ENCODE results near the gene SYK.
"Not testable (repeated sequence)": the region's sequence is repeated elsewhere in the genome, so short reads cannot be mapped to it uniquely, and the experiment has no call there.

The SYK gene

DNA sequence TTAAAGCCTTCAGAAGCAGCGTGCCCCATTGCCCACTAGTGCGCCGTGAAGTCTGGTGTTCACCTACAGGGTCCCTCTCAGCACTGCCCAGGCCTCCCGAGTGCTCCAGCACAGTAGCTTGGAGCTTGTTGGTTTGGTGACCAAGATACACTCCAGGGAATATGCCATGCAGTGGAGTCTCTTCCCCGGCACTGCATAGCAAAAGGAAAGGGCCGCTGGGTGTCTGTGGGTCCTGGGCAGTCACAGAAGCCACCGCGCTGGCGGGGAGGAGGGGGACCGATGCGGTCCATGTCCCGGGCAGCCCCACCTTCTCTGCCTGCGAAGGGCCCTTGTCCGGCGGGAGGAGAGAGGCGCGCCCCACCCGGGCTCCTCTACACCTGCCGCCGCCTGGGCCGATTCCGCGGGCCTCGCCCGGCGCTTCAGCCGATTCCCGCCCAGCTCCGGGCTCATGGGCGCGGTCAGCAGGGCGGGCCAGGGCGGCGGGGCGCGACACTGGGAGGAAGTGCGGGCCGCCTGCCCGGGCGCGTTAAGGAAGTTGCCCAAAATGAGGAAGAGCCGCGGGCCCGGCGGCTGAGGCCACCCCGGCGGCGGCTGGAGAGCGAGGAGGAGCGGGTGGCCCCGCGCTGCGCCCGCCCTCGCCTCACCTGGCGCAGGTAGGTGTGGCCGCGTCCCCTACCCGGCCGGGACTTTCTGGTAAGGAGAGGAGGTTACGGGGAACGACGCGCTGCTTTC, at the start of gene SYK:
SYK (plus strand) TSS at position 579 of the 732 bp plus-strand sequence. CDS start 42,080 bp downstream, outside the sequence.
- no peak for DNase-seq (ENCODE audit: low read depth)

DNA sequence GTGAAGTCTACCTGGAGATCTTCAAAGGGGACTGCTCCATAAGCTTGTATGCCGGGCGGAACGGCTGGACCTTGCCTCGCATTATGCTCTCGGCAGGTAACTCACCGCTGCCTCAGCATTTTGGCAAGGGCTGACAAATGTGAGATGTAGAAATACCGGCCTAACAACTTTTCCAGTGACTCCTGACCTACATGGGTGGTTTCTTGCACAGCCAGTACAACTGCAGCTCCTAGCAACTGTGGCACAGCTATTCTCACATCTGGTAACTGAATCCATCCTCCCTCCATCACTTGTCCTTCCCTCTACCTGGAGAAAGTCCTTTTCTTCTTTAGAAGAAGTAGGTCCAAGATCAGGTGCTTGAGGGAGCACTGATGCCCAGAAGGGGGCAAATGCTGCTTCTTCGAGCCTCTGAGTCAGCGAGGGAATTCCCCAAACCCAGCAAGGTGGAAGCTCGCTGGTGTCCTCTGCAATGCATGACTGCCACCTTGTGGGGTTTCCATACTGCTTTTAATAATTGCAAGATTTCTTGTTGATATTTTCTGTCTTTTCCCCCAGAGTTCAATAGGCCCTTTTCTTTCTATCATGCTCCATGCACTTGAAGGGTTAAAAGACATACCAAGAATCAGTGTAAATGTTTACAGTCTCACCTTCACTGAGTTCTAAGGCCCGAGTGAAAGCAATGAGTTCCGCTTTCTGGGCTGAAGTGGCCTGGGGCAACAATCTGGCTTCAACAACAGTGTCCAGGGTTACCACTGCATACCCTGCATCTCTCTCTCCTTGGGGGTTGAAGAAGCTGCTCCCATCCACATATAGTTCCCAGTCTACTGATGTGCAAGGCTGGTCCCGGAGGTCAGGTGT, 45.9 kb upstream of the SYK start:
- DNase-seq (ENCODE audit: low read depth), result not testable (repeated sequence)

DNA sequence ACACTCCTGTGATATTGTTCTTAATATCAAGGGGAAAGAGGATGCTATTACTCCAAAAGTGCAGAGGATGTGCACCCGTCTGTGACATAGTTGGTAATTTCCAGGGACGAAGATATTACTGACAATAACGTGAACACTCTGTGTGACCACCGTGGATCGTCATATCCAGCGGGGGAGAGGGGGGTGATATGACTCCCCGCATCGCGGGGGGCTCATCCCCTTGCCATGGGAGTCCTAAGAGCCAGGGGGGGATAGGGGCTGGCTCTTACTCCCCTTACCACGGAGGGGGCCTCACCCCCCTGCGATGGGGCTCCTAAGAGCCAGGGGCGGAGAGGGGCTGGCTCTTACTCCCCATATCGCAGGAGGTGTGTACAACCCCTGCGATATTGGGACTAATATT, 41.0 kb upstream of the SYK start:
- not testable (repeated sequence) for DNase-seq (ENCODE audit: low read depth)

DNA sequence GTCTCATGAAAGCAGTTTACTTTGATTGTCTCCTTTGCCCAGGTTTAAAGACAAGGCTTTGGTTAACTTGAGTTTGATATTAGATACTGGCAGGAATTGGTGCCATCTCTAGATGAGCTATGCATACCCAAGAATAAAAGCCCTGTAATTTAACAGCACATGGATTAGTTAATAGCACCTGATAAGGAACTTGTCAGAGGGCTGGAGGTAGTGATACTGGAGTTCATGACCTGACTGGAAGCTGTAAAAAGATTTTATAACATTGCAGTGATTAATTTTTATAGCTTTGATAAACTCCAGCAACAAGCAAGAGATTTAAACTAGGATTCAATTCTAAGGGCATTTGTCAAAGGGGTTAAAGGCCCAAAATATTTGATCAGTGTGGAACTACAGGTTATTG, 34.9 kb upstream of the SYK start:
- DNase-seq (ENCODE audit: low read depth), result no peak

DNA sequence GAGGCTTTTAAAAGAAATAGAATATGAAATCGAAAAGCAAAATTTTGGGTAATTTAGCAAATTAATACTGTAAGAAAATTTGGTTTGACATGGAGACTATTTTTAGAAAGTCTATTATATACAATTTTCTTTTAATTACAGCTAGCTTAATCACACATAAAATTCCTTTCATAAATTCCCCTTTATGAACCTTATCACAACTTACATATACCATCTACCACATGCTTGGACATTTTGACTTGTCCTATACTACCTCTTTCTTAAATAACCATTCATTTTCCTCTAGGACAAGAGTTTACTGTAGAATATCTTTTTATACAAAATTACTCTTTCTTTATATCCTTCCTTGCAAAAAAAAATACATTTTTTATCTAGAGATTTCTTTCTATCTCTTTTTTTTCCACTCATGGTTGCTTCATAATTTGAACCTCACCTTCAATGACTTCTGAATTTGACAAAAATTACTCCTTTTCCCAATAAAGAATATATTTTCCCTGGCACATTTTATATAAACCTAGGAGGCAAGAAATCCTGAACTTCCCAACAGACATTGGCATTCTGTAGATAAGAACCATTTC, 34.0 kb upstream of the SYK start:
- DNase-seq (ENCODE audit: low read depth), result no peak

DNA sequence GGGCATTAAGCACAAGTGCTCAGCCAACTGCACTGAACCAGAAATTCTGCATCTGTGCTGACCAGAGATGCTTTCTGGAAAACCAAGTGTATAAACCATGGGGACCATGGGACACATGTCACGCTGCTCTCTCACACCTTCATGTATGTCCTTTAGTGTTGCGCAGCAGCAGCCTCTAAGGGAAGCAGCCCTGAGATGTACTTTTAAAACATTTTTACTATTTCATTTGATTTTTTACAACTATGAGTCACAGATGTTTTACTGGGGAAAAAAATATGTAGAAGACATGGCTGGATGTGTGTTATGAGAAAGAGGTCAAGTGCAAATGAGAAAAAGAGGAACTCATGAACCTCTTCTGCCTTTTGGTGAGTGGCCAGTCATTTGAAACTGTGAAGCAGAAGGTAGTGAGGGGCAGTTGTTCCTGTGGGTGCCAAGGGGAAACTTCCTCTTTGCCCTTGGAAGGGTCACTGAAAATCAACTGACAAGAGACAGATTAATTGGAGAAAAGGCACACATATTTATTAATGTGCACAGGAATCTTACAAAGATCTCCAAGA, 31.4 kb upstream of the SYK start:
- DNase-seq (ENCODE audit: low read depth), result no peak

- no peak for DNase-seq (ENCODE audit: low read depth)
Observed at GRCh38 chr9:90770927-90771326, 30.7 kb upstream of the SYK start.

- DNase-seq (ENCODE audit: low read depth), result no peak
Observed at GRCh38 chr9:90772386-90772785, 29.2 kb upstream of the SYK start.

DNA sequence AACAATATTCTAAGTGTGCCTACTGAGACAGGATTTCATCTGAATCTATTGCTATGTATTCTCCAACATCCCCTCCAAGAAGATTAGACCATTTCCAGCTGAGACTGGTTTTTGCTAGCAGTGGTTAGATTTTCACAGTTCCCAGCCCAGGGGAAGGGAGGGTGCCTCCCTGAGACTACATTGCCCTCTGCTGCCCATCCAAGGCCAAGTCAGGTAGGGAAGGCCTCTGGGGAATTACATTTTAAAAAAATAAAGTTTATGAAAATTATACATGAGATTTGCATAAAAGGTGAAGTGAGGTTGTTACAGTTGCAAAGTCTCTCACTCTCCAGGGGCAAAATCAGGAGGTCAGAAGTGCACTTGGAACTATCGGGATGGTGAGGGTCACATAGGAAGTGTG, 28.0 kb upstream of the SYK start:
- no peak for DNase-seq (ENCODE audit: low read depth)

GRCh38 chr9:90774071-90774470, 27.5 kb upstream of the SYK start:
- DNase-seq (ENCODE audit: low read depth), result no peak

- no peak for DNase-seq (ENCODE audit: low read depth)
Observed at GRCh38 chr9:90774682-90775081, 26.9 kb upstream of the SYK start.

DNA sequence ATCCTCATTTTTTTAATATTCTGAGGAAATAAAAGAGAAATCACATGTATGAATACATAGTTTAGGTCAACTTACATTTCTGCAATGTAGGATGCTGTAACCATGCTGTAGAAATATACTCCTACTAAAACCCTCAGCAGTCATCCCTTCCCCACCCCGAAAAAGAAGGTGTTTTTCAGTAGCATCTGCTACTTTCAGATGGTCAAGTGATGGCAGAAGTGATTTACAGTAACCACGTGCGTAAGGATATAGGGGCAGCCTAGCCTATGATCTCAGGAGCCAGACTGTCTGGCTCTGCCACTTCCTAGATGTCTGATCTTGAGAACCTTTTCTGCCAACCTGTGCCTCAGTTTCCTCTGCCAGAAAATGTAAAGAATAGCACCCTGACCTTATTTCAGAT, 26.0 kb upstream of the SYK start:
- DNase-seq (ENCODE audit: low read depth), result no peak

- no peak for DNase-seq (ENCODE audit: low read depth)
Observed at GRCh38 chr9:90778746-90779145, 22.9 kb upstream of the SYK start.

GRCh38 chr9:90783552-90783951, 18.1 kb upstream of the SYK start:
- DNase-seq (ENCODE audit: low read depth), result no peak

- DNase-seq (ENCODE audit: low read depth), result no peak
Observed at GRCh38 chr9:90783964-90784363, 17.7 kb upstream of the SYK start.

DNA sequence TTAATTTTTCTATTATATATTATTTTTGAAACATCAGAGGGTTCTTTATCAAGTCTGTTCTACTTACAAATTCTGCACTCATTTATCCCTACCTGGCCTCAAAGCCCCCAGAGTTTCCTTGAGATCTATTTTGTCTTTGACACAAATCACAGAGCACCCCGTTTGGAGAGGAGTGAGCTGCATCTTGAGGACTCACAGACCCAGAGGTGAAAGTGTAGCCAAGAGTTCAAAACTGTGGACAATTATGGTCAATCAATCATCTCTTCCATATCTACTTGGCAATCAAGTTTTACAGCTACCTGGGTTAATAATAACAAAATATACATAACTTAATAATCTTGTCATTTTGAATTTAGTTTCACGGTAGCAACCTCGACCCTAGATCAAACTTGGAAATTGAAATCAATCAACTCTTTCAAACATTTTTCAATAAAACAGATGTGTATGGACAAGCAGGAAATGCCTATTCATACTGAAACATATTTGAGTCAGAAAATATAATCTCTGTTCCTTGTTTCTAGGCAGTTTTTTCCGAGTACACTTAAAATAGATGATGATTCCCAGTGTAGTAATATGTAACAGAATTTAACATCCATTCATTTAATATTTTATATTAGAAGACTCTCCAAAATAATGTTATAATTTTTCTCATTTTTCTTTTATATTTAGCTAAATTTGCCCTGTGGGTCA, 13.7 kb upstream of the SYK start:
- DNase-seq (ENCODE audit: low read depth), result no peak

GRCh38 chr9:90788527-90788926, 13.1 kb upstream of the SYK start:
- DNase-seq (ENCODE audit: low read depth), result not testable (repeated sequence)

- DNase-seq (ENCODE audit: low read depth), result no peak
Observed at GRCh38 chr9:90789408-90789807, 12.2 kb upstream of the SYK start.

DNA sequence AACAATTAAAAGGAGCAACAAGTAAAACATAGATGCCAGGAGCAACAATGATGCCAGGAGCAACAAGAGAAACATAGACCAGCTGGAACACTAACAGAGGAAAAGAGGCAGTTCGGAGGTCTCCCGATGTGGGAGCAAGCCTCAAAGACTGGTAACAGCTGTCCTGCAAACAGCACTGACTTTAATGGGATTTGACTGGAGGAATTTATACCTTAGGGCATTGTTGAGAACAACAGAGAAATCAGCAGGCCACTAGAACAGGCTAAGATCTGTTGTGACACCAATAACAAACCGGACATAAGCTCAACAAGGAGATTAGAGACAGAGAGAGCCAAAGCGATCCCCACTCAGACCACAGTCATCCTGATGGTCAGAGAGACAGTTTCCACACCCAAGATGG, 11.8 kb upstream of the SYK start:
- no peak for DNase-seq (ENCODE audit: low read depth)

DNA sequence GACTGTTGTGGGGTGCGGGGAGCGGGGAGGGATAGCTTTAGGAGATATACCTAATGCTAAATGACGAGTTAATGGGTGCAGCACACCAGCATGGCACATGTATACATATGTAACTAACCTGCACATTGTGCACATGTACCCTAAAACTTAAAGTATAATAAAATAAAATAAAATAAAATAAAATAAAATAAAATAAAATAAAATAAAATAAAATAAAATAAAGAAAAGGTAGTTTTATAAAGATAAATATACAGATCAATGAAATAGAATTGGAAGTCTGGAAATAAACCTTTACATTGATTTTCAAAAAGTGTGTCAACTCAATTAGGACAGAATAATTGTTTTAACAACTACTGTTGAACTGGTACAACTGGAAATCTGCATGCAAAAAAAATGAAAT, 8.6 kb upstream of the SYK start:
- DNase-seq (ENCODE audit: low read depth), result not testable (repeated sequence)

DNA sequence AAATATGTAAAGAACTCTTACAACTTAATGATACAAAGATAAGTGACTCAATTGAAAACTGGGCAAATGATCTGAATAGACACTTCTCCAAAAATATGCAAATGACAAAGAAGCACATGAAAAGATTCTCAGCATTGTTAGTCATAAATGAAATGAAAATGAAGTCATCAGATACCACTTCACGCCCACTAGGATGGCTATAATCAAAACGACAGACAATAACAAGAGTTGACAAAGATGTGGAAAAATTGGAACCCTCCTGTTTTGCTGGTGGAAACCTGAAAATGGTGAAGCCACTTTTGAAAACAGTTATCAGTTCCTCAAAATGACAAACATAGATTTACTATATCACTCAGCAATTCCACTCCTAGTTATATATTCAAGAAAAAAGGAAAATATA, 7.9 kb upstream of the SYK start:
- no peak for DNase-seq (ENCODE audit: low read depth)

- DNase-seq (ENCODE audit: low read depth), result no peak
Observed at GRCh38 chr9:90795084-90795483, 6.5 kb upstream of the SYK start.

All from GM04503 (cell line).